ENCODE results near the gene CIBAR2.

Gene CIBAR2

DNA sequence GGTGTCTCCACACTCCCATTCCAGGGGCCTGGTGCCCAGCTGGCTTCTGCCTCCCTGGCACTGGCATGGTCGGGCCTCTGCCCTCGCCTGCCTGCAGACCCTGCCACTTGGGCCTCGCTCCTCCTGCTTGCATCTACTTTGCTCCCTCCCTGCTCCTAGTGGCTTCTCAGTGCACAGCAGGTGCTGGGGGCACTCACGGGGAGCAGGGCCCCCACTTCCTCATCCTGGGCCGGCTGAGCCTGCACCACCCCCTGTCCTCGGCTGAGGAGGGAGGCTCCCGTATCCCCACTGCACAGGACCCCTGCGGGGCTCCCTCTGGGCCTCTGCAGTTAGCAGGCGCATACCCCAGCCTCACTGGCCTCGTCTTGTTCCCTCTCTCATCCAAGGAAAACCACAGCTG lies 35.2 kb downstream of the CIBAR2 start:
- no peak for TF ChIP-seq TAF1 (IDR thresholded peaks at IDR 0.05; ENCODE audit: borderline replicate concordance, insufficient read depth, low read length)
- no peak for TF ChIP-seq POLR2AphosphoS5 (IDR thresholded peaks at IDR 0.05; ENCODE audit: low read depth, low read length)
- no peak for TF ChIP-seq FOXP2 (optimal IDR thresholded peaks at IDR 0.05; ENCODE audit: borderline replicate concordance, extremely low read depth, extremely low read length, insufficient read depth)
- TF ChIP-seq, protein P1, sequence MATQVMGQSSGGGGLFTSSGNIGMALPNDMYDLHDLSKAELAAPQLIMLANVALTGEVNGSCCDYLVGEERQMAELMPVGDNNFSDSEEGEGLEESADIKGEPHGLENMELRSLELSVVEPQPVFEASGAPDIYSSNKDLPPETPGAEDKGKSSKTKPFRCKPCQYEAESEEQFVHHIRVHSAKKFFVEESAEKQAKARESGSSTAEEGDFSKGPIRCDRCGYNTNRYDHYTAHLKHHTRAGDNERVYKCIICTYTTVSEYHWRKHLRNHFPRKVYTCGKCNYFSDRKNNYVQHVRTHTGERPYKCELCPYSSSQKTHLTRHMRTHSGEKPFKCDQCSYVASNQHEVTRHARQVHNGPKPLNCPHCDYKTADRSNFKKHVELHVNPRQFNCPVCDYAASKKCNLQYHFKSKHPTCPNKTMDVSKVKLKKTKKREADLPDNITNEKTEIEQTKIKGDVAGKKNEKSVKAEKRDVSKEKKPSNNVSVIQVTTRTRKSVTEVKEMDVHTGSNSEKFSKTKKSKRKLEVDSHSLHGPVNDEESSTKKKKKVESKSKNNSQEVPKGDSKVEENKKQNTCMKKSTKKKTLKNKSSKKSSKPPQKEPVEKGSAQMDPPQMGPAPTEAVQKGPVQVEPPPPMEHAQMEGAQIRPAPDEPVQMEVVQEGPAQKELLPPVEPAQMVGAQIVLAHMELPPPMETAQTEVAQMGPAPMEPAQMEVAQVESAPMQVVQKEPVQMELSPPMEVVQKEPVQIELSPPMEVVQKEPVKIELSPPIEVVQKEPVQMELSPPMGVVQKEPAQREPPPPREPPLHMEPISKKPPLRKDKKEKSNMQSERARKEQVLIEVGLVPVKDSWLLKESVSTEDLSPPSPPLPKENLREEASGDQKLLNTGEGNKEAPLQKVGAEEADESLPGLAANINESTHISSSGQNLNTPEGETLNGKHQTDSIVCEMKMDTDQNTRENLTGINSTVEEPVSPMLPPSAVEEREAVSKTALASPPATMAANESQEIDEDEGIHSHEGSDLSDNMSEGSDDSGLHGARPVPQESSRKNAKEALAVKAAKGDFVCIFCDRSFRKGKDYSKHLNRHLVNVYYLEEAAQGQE (IDR thresholded peaks at IDR 0.05; ENCODE audit: insufficient read depth in 1 of 2, low read depth in 2 of 2, low read length in 2 of 2), result no peak
- no peak for TF ChIP-seq SIN3A (IDR thresholded peaks at IDR 0.05; ENCODE audit: borderline replicate concordance, insufficient read depth, low read length)

DNA sequence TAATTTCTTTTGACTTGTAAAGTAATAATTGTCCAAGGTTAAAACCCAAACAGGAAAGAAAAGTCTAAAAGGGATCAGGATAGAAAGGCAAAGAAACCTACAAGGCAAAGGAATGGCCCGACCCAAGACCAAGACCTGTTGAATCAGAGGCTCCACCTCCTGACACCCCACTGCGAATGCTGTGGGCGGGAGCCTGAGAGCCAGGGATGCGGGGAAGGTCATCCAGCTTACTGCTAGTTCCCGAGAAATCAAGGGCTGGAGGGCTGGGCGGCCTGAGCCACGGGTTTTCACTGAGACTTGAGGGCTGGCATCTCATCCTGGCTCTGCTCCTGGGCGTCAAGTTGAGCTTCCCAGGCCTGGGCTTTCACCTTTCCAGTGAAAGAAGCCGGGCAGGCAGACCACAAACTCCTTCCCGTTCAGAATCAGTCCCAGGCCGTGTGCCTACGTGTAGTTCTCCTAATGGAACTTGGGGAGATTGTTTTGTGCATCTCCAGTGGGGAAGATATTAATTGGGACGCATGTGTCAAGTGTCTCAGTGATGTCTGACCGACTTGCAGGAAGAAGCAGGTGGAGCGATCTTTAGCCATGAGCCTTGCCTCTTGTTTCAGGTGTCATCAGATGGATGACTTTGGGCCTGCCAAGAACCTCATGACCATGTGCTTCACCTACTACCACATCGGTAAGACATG lies 36.9 kb downstream of the CIBAR2 start:
- TF ChIP-seq TAF1 (IDR thresholded peaks at IDR 0.05; ENCODE audit: borderline replicate concordance, insufficient read depth, low read length), result no peak
- TF ChIP-seq SIN3A (IDR thresholded peaks at IDR 0.05; ENCODE audit: borderline replicate concordance, insufficient read depth, low read length), result no peak
- no peak for TF ChIP-seq POLR2AphosphoS5 (IDR thresholded peaks at IDR 0.05; ENCODE audit: low read depth, low read length)
- TF ChIP-seq FOXP2 (optimal IDR thresholded peaks at IDR 0.05; ENCODE audit: borderline replicate concordance, extremely low read depth, extremely low read length, insufficient read depth), result no peak
- TF ChIP-seq, protein P1 (IDR thresholded peaks at IDR 0.05; ENCODE audit: insufficient read depth in 1 of 2, low read depth in 2 of 2, low read length in 2 of 2), result no peak

DNA sequence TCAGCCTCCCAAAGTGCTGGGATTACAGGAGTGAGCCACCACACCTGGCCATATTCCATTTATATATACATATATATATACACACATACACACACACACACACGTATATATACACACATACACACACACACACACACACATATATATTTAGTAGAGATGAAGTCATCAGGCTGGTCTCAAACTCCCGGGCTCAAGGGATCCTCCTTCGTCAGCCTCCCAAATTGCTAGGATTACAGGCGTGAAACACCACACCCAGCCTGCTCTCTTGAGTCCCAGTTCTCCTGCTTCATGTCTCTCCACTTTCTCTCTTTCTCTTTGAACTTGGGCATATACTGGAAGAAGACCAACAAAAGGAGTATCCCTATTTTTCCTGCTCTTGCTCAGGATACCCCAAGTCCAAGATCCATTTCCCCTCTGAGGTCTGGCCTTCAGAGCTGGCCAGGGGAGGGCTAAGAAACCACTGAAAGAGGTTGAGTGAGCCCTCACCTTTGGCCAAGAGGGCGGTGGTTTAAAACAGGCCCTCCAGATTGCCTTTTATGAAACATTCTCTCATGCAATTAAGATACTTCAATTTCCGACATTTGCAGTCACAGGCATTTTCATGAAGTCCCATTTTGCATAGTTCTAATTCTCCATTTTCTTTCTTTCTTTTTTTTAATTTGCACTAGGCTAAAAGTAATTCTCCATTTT lies 37.9 kb downstream of the CIBAR2 start:
- TF ChIP-seq FOXP2 (optimal IDR thresholded peaks at IDR 0.05; ENCODE audit: borderline replicate concordance, extremely low read depth, extremely low read length, insufficient read depth) (no peak), SIN3A (IDR thresholded peaks at IDR 0.05; ENCODE audit: borderline replicate concordance, insufficient read depth, low read length) (no peak), POLR2AphosphoS5 (IDR thresholded peaks at IDR 0.05; ENCODE audit: low read depth, low read length) (no peak), TAF1 (IDR thresholded peaks at IDR 0.05; ENCODE audit: borderline replicate concordance, insufficient read depth, low read length) (no peak)
- TF ChIP-seq, protein P1 (IDR thresholded peaks at IDR 0.05; ENCODE audit: insufficient read depth in 1 of 2, low read depth in 2 of 2, low read length in 2 of 2), result no peak

DNA sequence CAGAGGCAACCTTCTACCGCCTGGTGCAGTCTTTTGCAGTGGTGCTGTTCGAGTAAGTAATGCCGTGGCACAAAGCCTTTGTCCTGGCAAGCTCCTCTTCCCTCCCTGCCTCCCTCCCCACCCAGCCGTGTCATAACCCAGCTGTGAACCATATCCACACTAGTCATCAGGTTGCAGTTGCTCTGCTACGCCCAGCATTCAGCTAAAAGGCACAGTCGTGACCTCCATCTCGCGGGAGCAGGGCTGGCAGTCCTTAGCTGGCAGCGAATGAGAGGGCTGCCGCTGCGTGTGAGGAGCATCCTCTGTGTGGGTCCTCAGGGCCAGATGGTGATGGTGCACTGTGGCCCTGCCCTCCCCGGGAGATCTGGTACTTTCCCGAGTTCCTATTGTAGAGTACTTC lies 39.3 kb downstream of the CIBAR2 start:
- TF ChIP-seq SIN3A (IDR thresholded peaks at IDR 0.05; ENCODE audit: borderline replicate concordance, insufficient read depth, low read length) (no peak), FOXP2 (optimal IDR thresholded peaks at IDR 0.05; ENCODE audit: borderline replicate concordance, extremely low read depth, extremely low read length, insufficient read depth) (no peak)

DNA sequence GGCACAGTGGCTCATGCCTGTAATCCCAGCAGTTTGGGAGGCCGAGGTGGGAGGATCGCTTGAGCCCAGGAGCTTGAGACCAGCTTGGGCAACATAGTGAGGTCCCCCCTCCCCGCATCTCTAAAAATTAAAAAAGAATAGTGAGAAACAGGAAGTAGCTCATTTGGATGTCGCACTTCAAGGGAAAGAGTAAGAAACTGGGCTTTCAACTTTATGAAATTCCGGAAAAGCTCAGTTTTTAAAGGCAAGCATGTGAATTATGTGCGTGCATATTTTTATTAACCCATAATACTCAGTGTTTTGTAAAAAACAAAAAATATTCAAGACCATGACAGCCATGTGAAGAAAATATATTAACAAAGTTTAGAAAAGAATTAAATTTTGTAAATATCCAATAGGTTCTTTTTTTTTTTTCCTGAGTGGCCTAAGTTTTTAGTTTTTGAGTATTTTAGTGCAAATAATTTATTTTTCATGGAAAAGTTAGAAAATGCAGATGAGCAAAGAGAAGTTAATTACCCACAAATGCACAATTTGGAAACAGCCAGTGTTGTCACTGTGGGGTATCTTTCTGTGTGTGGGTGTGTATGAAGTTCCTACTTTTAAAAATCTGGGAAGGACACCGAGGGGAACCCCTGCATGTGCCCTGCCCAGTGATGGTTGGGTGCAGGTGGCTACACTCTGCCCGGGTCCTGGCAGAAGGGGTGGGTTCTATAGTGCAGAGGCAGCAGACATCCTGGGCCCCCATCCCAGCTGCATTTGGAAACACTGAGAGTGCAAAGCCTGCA lies 40.0 kb downstream of the CIBAR2 start:
- TF ChIP-seq, protein P1 (IDR thresholded peaks at IDR 0.05; ENCODE audit: insufficient read depth in 1 of 2, low read depth in 2 of 2, low read length in 2 of 2), result no peak
- TF ChIP-seq TAF1 (IDR thresholded peaks at IDR 0.05; ENCODE audit: borderline replicate concordance, insufficient read depth, low read length), result no peak
- no peak for TF ChIP-seq FOXP2 (optimal IDR thresholded peaks at IDR 0.05; ENCODE audit: borderline replicate concordance, extremely low read depth, extremely low read length, insufficient read depth)
- no peak for TF ChIP-seq SIN3A (IDR thresholded peaks at IDR 0.05; ENCODE audit: borderline replicate concordance, insufficient read depth, low read length)
- TF ChIP-seq POLR2AphosphoS5 (IDR thresholded peaks at IDR 0.05; ENCODE audit: low read depth, low read length), result no peak
